GM12878 (cell line): ENCODE measurements around the gene MYDGF. TPM values are rescaled to one million over a fixed set of nuclear protein-coding genes. Genes with fewer than 3 reads are reported as not detected.

Experiments used
- ATAC-seq: fragments of 200-7000 bp; cut with Tn5 transposase; 3 replicates; pipeline ENCODE4 v1.9.1; 2020; ENCODE audit warnings: mild to moderate bottlenecking, moderate library complexity
- BruUV-seq: library from RNA; stranded (reverse); fragments of 400-500 nt; replicated peaks from 2 replicates; lab custom pipeline; 2021; lab: Mats Ljungman, UMichigan
- CTCF ChIA-PET: fragments of 300-600 bp; sonication (Branson Sonifier 250); formaldehyde crosslinking; extraction: SDS; loops from one replicate; lab custom pipeline; 2021; ENCODE audit warnings: inconsistent platforms; lab: Yijun Ruan, JAX
- POLR2A ChIA-PET: fragments of 350-600 bp; formaldehyde crosslinking; extraction: SDS; loops from one replicate; lab custom pipeline; 2021; ENCODE audit warnings: inconsistent platforms; lab: Charles Lee
- RAD21 ChIA-PET: fragments of 300-600 bp; sonication (Branson Sonifier 250); formaldehyde crosslinking; loops from one replicate; lab custom pipeline; 2023; ENCODE audit warnings: antibody characterized with exemption; ENCODE audit not compliant: unreplicated experiment; lab: Charles Lee
- SMC1A ChIA-PET: fragments of 300-600 bp; sonication (Branson Sonifier 250); formaldehyde crosslinking; loops from one replicate; lab custom pipeline; 2023; ENCODE audit not compliant: unreplicated experiment, uncharacterized antibody; lab: Charles Lee
- DNase-seq: peaks from one replicate; pipeline ENCODE4 v3.0.0-alpha.2; 2011; ENCODE audit warnings: low read depth, low spot score
- FAIRE-seq: peaks from 3 replicates; lab custom pipeline; 2011; peaks lifted over from hg19 to GRCh38; lab: Jason Lieb, UNC
- H2AFZ ChIP-seq: 2 replicates; pipeline ENCODE4 v1.6.0; 2011; ENCODE audit warnings: low read depth, low read length, control low read depth; ENCODE audit not compliant: control insufficient read depth
- H3K27ac ChIP-seq: 2 replicates; pipeline ENCODE4 v1.5.1; 2011; ENCODE audit warnings: control low read depth; ENCODE audit not compliant: control insufficient read depth, insufficient read depth
- H3K27me3 ChIP-seq, 2 experiments: replicated peaks in 1 of 2; 2 replicates each; pipeline versions ENCODE4 v1.6.0 to v1.6.1; 2011; ENCODE audit warnings: low read length in 1 of 2; ENCODE audit not compliant: control insufficient read depth in 2 of 2, insufficient read depth in 2 of 2
- H3K36me3 ChIP-seq, 2 experiments: 2 replicates each; pipeline ENCODE4 v1.5.1; 2011; ENCODE audit warnings: low read length in 1 of 2; ENCODE audit not compliant: control insufficient read depth in 2 of 2, insufficient read depth in 2 of 2
- H3K4me1 ChIP-seq: 2 replicates; pipeline ENCODE4 v1.6.1; 2011; ENCODE audit warnings: mild to moderate bottlenecking, low read length, moderate library complexity, mixed read lengths; ENCODE audit not compliant: control insufficient read depth, insufficient read depth
- H3K4me2 ChIP-seq: 2 replicates; pipeline ENCODE4 v1.6.0; 2011; ENCODE audit warnings: control low read depth; ENCODE audit not compliant: control insufficient read depth, insufficient read depth
- H3K4me3 ChIP-seq: fragments of 200-600 bp; sonication (generic); 2 replicates; pipeline ENCODE4 v1.5.1; 2016
- H3K79me2 ChIP-seq: 2 replicates; pipeline ENCODE4 v1.6.0; 2011; ENCODE audit warnings: low read length; ENCODE audit not compliant: control insufficient read depth, insufficient read depth
- H3K9ac ChIP-seq: 2 replicates; pipeline ENCODE4 v1.8.0; 2011; ENCODE audit warnings: low read length, control low read depth, mixed read lengths; ENCODE audit not compliant: control insufficient read depth, insufficient read depth
- H3K9me3 ChIP-seq: replicated peaks from 3 replicates; pipeline ENCODE4 v1.5.1; 2011; ENCODE audit warnings: mild to moderate bottlenecking, low read length; ENCODE audit not compliant: control insufficient read depth, insufficient read depth
- H4K20me1 ChIP-seq: 2 replicates; pipeline ENCODE4 v1.6.0; 2011; ENCODE audit not compliant: control insufficient read depth, insufficient read depth
- ATF2 ChIP-seq: IDR thresholded peaks from 2 replicates; pipeline ENCODE4 v1.6.1; 2012; ENCODE audit warnings: low read length, inconsistent platforms
- CREM ChIP-seq: IDR thresholded peaks from 2 replicates; pipeline ENCODE4 v1.6.1; 2014; ENCODE audit warnings: antibody characterized with exemption, low read depth
- EED ChIP-seq: sonication (generic); IDR thresholded peaks from 2 replicates; pipeline ENCODE4 v1.6.1; 2016; ENCODE audit warnings: antibody characterized with exemption, low read depth
- EGR1 ChIP-seq, 2 experiments: IDR thresholded peaks; 1 replicate in 1 of 2; 2 replicates in 1 of 2; pipeline ENCODE4 v1.6.1; 2011 to 2012; ENCODE audit warnings: low read depth in 2 of 2, low read length in 2 of 2, borderline replicate concordance in 1 of 2, mild to moderate bottlenecking in 1 of 2, moderate library complexity in 1 of 2
- KLF5 ChIP-seq: fragments of 450-650 bp; IDR thresholded peaks from 2 replicates; pipeline ENCODE4 v1.6.1; 2014; ENCODE audit warnings: mild to moderate bottlenecking; ENCODE audit not compliant: partially characterized antibody
- POLR2AphosphoS2 ChIP-seq: IDR thresholded peaks from 2 replicates; pipeline ENCODE4 v1.6.1; 2011; ENCODE audit warnings: low read depth, mild to moderate bottlenecking, low read length, improper control_type of control experiment, moderate library complexity
- REST ChIP-seq: IDR thresholded peaks from 2 replicates; pipeline ENCODE4 v1.6.1; 2012; ENCODE audit warnings: mild to moderate bottlenecking, low read depth, low read length
- TCF7 ChIP-seq: IDR thresholded peaks from 2 replicates; pipeline ENCODE4 v1.6.1; 2014; ENCODE audit warnings: antibody characterized with exemption, borderline replicate concordance
- ZNF384 ChIP-seq: IDR thresholded peaks from 2 replicates; pipeline ENCODE4 v1.6.1; 2012; ENCODE audit warnings: low read depth, mild to moderate bottlenecking, low read length, improper control_type of control experiment, borderline replicate concordance
- ZNF592 ChIP-seq: fragments of 450-650 bp; IDR thresholded peaks from 2 replicates; pipeline ENCODE4 v1.6.1; 2017; ENCODE audit warnings: mild to moderate bottlenecking, moderate library complexity
- ZNF622 ChIP-seq: fragments of 450-650 bp; IDR thresholded peaks from 2 replicates; pipeline ENCODE4 v1.6.1; 2017; ENCODE audit warnings: mild to moderate bottlenecking, inconsistent platforms
- WGBS: methylation state at CpG from one replicate; pipeline ENCODE4 v1.1.6; 2016; ENCODE audit warnings: low lambda C conversion rate; ENCODE audit not compliant: insufficient replicate concordance, insufficient coverage; ENCODE audit errors: missing lambda C conversion rate; 5-methylcytosine and 5-hydroxymethylcytosine counted together
- in situ Hi-C: fragments of 300-500 bp; cut with MboI; formaldehyde crosslinking; loops from 9 replicates; pipeline ENCODE4 v1.14.3; 2018; ENCODE audit warnings: mixed read lengths
- intact Hi-C: fragments of 100-400 bp; cut with micrococcal nuclease; formaldehyde crosslinking; loops from one replicate; pipeline ENCODE4 v1.14.2; 2022; ENCODE audit not compliant: unreplicated experiment
- polyA plus RNA-seq, 11 experiments: library from polyadenylated mRNA; depleted of rRNA in 4 of 11; unstranded in 6 of 11; stranded (reverse) in 5 of 11; fragments of >200 nt; fragmentation: Nextera tagmentation in 4 of 11; fragmentation: Illumina TruSeq in 1 of 11; extraction: Ambion mirVana in 4 of 11; extraction: Trizol in 1 of 11; gene quantifications; 1 replicate in 1 of 11; 2 replicates in 10 of 11; pipeline versions ENCODE4 v1.2.1 to v1.2.3, GENCODE V29; 2011 to 2016; ENCODE audit warnings: inconsistent platforms in 2 of 11, missing spikeins in 2 of 11, low read depth in 1 of 11
- total RNA-seq, 4 experiments: library from RNA; depleted of rRNA in 3 of 4; stranded (reverse); fragments of >200 nt in 3 of 4; fragmentation: Illumina TruSeq in 1 of 4; extraction: Trizol in 1 of 4; gene quantifications; 2 replicates each; pipeline versions ENCODE4 v1.2.1 to v1.2.3, GENCODE V29; 2013 to 2021

MYDGF gene
- total and polyA plus RNA-seq, 10 of the 15 experiments (the other 5 are each of a cell fraction or from before 2014, with no cell fraction given) = 2.3 to 196 (median 57.5) TPM

DNA sequence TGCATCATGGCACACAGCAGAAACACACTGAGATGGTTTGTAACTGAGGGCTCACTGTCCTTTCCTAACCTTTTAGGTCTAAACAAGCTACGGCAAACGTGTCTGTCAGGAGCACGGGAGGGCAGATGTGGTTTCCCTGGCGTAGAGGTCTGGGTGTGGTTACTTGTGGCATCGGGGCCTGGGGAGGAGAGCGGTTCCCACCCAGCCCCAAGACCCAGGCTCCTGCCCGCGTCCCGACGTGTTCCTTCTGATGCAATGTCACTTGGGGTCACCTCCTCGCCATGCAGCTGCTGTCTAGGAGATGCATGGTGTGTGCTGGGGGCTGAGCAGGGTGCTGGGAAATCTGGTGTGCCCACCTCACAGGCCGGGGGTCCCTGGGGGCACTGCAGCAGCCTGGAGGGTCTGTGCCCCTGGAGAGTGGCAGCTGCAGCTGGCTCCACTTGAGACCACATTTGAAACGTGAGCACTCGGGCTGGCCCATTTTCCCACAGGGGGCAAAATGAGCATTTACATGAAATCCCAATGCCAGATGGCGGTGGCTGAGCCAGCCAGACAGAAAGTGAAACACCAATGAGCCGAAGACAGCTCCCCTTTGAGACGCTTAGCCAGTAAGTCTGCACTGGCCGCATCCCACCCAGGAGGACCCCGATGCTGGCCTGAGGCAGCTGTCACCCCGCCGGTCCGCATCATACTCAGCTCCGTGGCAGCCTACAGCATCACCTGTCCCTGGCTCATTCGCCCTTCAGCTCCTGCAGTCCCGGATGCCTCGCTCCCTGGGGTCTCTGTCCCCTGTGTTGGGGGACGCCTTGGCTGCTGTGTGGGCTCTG is 22.3 kb upstream of the MYDGF start (continued):
- TF ChIP-seq ZNF384 = no peak
- TF ChIP-seq EGR1 (IDR thresholded peaks at IDR 0.05; ENCODE audit: borderline replicate concordance in 1 of 2, low read depth in 2 of 2, low read length in 2 of 2) = no peak
- TF ChIP-seq ATF2 = no peak
- no peak for TF ChIP-seq TCF7
- no peak for TF ChIP-seq CREM

DNA sequence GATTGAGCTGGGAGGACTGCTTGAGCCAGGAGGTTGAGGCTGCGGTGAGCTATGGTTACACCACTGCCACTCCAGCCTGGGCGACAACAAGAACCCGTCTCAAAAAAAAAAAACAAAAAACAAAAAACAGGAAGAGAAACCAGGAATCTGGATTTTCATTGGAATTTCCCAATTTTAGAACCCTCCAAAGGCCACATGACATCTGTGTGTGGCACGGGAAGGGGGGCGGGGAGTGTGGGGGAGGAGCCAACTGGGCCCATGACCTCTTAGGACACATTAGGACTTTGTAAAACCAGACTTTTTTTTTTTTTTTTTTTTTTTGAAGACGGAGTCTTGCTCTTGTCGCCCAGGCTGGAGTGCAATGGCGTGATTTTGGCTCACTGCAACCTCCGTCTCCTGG is 21.2 kb upstream of the MYDGF start:
- no peaks in the 10 kb centered on the region for H3K27me3 ChIP-seq
- ChIA-PET SMC1A (no interaction called here), POLR2A (no interaction called here), RAD21 (no interaction called here), CTCF (no interaction called here)
- FAIRE-seq (no peak), ATAC-seq (no peak)
- no peaks in the 10 kb centered on the region for H4K20me1 ChIP-seq
- no peaks in the 10 kb centered on the region for H3K9me3 ChIP-seq
- H3K9ac ChIP-seq = no peak overlapping the region
- H3K4me2 ChIP-seq = no peak overlapping the region
- no peak overlapping the region for H2AFZ ChIP-seq
- H3K36me3 ChIP-seq = peaks cover 25 to 40% of the 10 kb centered on the region in 2 experiments; a peak in 3 of 4 replicates
- H3K4me1 ChIP-seq = no peaks in the 10 kb centered on the region
- intact Hi-C loops (no loop called here), in situ Hi-C loops (no loop called here)
- no peak overlapping the region for H3K4me3 ChIP-seq
- no peak overlapping the region for H3K27ac ChIP-seq
- TF ChIP-seq EED (no peak), ZNF622 (no peak), POLR2AphosphoS2 (no peak), REST (no peak), ZNF592 (no peak), KLF5 (no peak)
- TF ChIP-seq, all 136 proteins: peak for 0
- no TSS peak for BruUV-seq
- WGBS = 99% methylated on average over 8 of the region's 9 CpGs
- no peak for DNase-seq
- no peaks in the 10 kb centered on the region for H3K79me2 ChIP-seq
